ENCODE measurements around the gene BEND3.
A peak's percentile ranks its signal among the peaks of the same experiment; 100 is the strongest.

BEND3 gene

DNA sequence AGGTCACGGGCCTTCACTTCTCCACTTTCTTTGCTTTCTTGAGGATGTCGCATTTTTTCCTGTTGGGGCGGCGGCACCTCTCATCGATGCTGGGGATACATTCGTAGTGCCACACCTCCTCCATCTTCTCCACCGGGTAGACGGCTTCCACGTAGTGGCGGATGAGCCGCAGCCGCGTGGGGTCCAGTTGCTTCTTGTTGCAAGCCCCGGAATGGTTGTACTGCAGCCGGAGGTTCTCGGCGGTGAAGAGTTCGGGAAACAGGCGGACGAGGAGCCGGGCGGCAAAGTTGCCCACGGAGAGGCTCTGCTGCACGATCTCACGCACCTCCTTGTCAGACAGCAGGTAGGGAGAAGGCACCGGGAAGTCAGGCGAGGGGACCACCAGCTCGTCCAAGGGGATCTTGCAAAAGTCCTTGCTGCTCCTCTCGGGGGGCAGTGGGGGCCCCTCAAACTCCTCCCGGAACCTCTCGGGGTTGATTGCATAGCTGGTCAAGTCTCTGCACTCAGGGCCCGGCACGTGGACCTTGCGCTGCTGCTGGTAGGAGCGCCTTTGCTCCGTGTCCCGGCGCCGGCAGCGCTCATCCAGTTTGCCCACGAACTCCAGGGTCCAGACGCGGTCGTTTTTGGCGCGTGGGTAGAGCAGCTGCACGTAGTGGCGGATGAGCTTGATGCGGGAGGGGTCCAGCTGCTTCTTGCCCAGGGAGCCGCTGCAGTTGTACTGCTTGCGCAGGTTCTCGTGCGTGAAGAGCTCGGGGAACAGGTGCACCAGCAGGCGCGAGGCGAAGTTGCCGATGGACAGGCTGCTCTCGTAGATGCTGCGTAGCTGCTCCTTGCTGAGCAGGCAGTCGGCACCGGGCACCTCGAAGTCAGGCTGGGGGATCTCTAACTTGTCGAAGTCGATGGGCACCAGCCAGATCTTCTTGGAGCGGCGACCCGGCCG is 46.4 kb downstream of the BEND3 start:
- no peak for DNase-seq (ENCODE audit: low read depth)
- TF ChIP-seq, protein P1, sequence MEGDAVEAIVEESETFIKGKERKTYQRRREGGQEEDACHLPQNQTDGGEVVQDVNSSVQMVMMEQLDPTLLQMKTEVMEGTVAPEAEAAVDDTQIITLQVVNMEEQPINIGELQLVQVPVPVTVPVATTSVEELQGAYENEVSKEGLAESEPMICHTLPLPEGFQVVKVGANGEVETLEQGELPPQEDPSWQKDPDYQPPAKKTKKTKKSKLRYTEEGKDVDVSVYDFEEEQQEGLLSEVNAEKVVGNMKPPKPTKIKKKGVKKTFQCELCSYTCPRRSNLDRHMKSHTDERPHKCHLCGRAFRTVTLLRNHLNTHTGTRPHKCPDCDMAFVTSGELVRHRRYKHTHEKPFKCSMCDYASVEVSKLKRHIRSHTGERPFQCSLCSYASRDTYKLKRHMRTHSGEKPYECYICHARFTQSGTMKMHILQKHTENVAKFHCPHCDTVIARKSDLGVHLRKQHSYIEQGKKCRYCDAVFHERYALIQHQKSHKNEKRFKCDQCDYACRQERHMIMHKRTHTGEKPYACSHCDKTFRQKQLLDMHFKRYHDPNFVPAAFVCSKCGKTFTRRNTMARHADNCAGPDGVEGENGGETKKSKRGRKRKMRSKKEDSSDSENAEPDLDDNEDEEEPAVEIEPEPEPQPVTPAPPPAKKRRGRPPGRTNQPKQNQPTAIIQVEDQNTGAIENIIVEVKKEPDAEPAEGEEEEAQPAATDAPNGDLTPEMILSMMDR (IDR thresholded peaks at IDR 0.05; ENCODE audit: insufficient read depth, low read depth, low read length, missing control alignments), result no peak
- no peak overlapping the region for H3K4me3 ChIP-seq (ENCODE audit: low read depth, low read length)

DNA sequence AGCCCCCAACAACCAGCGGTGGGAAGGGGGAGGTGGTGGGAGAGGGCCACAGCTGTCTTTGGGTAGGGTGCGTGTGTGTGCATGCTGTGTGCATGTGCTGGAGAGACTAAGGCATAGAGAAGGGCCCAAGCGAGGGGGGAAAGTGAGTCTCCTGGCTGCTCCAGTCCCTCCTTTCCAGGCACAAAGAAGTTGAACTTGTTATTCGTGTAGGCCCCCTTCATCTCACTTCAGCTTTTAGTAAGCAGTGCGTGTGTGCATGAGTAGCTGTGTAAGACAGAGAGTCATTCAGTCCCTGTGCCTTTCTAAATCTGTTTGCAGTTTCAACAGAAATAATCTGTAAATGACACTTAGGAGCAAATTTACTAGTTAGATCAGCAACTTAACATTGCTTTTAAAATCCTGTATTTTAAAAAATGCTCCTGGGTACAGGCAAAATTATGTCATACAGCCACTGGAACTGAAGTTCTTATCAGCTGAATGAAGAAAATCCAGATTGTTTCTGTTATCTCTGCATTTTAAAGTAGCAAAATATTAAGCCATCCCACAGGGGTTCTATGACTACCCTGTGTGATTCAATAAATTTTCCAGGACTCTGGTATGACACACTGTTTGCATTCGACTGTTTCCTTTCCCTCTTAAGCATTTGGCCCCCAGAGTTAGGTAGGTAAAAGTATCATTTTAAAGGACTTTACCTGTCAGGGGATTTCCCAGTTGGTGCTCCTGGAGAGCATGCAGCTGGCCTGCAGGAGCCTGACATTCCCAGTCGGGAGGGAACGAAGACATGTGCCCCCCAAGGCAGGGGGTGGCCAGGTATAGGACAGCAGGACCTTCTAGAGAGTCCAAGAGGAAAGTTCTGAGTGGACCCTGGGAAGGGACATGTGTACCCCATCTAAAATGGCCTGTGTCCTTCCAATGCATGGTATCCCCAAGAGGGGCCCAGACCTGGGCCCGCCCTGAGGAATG is 48.3 kb downstream of the BEND3 start:
- DNase-seq (ENCODE audit: low read depth), result peak; percentile 75
- no peak overlapping the region for H3K4me3 ChIP-seq (ENCODE audit: low read depth, low read length)
- TF ChIP-seq, protein P1 (IDR thresholded peaks at IDR 0.05; ENCODE audit: insufficient read depth, low read depth, low read length, missing control alignments), result no peak

DNA sequence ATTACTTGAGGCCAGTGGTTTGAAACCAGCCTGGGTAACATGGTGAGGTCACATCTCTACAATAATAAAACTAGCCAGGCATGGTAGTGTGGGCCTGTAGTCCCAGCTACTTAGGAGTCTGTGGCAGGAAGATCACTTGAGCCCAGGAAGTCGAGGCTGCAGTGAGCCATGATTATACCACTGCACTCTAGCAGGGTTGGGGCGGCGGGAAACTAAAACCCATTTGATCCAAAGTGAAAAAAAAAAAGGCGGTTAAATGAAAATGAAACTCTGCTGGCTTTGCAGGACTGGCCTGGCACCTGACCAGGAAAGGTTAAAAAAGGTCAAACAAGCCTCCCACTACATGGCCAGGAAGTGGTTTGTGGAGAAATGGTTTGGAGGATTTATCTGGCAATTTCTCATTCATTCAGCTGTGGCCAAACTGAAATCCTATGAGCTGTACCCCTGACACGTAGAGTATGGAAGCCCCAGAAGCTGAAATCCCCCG is 50.7 kb downstream of the BEND3 start:
- TF ChIP-seq, protein P1 (IDR thresholded peaks at IDR 0.05; ENCODE audit: insufficient read depth, low read depth, low read length, missing control alignments), result no peak
- DNase-seq (ENCODE audit: low read depth), result peak; percentile 73
- H3K4me3 ChIP-seq (ENCODE audit: low read depth, low read length), result no peak overlapping the region

DNA sequence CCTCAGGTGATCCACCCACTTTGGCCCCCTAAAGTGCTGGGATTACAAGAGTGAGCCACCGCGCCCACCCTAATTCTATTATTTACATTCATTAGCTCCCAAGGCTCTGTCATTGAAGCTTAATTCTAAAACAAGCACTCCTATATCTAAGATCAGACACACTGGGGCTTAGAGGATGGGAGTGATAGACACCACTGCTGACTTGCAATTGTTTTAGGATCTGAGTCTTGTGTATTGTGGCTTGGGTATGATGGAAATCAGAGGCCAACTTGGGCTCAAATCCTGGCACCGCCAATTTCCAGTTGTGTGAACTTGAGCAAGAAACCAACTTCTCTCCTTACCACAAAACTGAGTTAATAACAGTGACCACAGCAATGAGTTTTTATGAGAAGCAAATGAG is 52.6 kb downstream of the BEND3 start:
- TF ChIP-seq, protein P1 (IDR thresholded peaks at IDR 0.05; ENCODE audit: insufficient read depth, low read depth, low read length, missing control alignments), result no peak
- no peak overlapping the region for H3K4me3 ChIP-seq (ENCODE audit: low read depth, low read length)
- no peak for DNase-seq (ENCODE audit: low read depth)

DNA sequence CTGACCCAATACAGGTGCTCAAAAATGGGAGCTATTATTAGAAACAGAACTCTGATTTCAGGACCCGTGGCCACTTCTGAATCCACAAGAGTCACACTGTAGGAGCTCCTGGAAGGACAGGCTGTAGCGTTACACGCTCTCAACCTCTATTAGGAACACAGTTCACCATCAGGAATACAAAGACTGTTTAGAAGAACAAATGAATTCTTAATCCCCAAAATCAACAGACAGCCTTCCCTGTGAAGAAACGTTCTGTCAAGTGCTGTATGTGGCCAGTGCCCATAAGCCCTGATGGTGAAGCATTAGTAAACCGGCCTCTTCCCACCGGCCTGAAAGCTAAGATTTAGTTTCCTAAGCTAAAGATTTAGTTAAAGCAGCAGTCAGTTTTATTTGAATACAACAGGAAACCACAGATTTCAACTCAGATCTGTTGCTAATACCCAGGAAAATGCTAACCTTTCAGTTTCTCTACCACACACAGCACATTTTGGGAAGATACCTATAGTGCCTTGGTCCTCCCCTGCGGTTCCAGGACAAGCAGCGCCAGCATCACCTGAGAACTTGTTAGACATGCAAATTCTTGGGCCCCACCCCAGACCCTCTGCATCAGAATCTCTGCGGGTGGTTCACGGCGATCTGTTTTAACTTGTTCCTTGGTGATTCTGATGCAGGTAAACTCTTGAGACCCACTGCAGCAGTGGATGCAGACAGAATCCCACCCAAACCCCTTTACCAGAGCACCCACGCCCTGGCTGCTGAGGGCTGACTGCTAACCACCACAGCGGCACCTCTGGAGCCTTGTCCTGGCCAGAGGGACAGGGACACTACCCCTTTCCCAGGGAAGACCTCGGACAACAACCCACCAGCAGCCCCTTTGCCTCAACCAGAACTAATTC is 53.9 kb downstream of the BEND3 start:
- TF ChIP-seq, protein P1 (IDR thresholded peaks at IDR 0.05; ENCODE audit: insufficient read depth, low read depth, low read length, missing control alignments), result no peak
- DNase-seq (ENCODE audit: low read depth), result peak; percentile 70
- H3K4me3 ChIP-seq (ENCODE audit: low read depth, low read length), result no peak overlapping the region; the same call in 1 of the 2 replicates

DNA sequence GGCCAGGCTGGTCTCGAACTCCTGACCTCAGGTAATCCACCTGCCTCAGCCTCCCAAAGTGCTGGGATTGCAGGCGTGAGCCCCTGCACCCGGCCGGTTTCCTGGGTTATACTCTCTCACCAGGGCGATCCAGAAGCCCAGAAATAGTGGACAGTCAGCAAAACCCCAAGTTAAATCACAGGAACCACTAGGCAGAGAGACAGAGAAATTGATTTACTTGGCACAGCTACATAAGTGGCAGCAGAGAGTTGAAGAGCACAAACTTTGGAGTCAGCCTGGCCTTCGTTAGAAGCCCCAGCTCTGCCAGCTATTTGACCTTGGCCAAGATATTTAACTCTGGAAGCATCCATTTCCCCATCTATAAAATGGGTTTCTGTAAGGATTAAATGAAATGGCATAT is 54.6 kb downstream of the BEND3 start:
- TF ChIP-seq, protein P1 (IDR thresholded peaks at IDR 0.05; ENCODE audit: insufficient read depth, low read depth, low read length, missing control alignments), result no peak
- DNase-seq (ENCODE audit: low read depth), result no peak
- no peak overlapping the region for H3K4me3 ChIP-seq (ENCODE audit: low read depth, low read length)
